GM12865 (cell line): ENCODE measurements around the gene FGGY.
A peak's percentile ranks its signal among the peaks of the same experiment; 100 is the strongest.
"Not testable (repeated sequence)": the region's sequence is repeated elsewhere in the genome, so short reads cannot be mapped to it uniquely, and the experiment has no call there.

Experiments
- DNase-seq: peaks from one replicate; pipeline ENCODE4 v3.0.0; 2010; ENCODE audit warnings: low read depth
- H3K4me3 ChIP-seq: 2 replicates; pipeline ENCODE4 v1.5.1; 2011; ENCODE audit warnings: mild to moderate bottlenecking, low read depth, low read length, control low read depth
- TF ChIP-seq, protein P1 (sequence below): IDR thresholded peaks from 2 replicates; pipeline ENCODE4 v1.5.1; 2011; ENCODE audit warnings: low read length, control low read depth, low read depth, inconsistent platforms; ENCODE audit not compliant: insufficient read depth; ENCODE audit errors: missing control alignments

The FGGY gene

GRCh38 chr1:59709333-59709732 lies 412.4 kb downstream of the FGGY start:
- TF ChIP-seq, protein P1, sequence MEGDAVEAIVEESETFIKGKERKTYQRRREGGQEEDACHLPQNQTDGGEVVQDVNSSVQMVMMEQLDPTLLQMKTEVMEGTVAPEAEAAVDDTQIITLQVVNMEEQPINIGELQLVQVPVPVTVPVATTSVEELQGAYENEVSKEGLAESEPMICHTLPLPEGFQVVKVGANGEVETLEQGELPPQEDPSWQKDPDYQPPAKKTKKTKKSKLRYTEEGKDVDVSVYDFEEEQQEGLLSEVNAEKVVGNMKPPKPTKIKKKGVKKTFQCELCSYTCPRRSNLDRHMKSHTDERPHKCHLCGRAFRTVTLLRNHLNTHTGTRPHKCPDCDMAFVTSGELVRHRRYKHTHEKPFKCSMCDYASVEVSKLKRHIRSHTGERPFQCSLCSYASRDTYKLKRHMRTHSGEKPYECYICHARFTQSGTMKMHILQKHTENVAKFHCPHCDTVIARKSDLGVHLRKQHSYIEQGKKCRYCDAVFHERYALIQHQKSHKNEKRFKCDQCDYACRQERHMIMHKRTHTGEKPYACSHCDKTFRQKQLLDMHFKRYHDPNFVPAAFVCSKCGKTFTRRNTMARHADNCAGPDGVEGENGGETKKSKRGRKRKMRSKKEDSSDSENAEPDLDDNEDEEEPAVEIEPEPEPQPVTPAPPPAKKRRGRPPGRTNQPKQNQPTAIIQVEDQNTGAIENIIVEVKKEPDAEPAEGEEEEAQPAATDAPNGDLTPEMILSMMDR = no peak
- DNase-seq = no peak

DNA sequence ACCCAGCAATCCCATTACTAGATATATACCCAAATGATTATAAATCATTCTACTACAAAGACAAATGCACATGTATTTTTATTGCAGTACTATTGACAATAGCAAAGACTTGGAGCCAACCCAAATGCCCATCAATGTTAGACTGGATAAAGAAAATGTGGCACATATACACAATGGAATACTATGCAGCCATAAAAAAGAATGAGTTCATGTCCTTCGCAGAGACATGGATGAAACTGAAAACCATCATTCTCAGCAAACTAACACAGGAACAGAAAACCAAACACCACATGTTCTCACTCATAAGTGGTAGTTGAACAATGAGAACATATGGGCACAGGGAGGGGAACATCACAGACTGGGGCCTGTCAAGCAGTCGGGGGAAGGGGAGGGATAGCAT lies 414.0 kb downstream of the FGGY start:
- DNase-seq, H3K4me3 ChIP-seq: not testable (repeated sequence)

More at GRCh38 chr1:59709333-59709732, 412.4 kb downstream of the FGGY start:
- no peak overlapping the region for H3K4me3 ChIP-seq

DNA sequence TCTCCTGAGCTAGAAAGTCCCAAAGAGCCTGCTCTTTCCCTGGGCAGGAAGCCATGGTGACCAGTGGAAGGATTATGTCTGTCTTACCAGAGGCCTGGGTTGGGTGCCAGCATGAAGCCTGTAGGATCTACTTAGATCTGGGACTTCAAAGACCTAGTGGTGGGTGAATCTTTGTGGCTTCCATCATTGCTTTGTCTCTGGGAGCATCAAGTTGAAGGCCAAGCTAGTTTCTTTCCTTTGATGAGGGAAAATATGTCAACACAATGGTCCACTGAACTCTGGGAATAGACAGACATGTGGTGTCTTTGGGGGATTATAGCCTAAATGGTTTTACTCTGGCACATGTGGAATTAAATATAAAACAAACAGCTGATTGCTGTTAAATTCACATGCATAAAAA lies 417.3 kb downstream of the FGGY start:
- H3K4me3 ChIP-seq = no peak overlapping the region
- TF ChIP-seq, protein P1 = no peak
- no peak for DNase-seq

DNA sequence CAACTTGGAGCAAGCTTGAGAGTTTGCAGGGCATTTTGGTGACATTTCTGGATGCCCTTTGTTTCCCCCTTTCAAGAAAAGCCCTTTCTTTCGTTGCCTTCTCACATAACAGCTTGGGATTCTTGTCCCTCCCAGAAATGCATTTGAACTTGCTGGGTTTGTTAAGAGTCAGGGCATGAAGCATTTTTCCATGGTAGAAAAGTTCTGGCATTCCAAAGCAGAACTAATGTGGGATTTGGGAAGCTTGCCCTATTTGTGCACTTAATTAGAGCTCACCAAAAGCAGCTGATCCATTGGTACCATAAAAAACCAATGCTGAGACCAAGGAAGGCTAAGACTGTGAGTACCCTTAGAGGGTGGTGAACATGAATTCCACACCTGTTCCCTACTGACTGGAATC lies 418.1 kb downstream of the FGGY start:
- TF ChIP-seq, protein P1 = no peak
- no peak overlapping the region for H3K4me3 ChIP-seq
- no peak for DNase-seq

GRCh38 chr1:59716832-59717231 lies 419.9 kb downstream of the FGGY start:
- TF ChIP-seq, protein P1 = no peak
- no peak for DNase-seq
- no peak overlapping the region for H3K4me3 ChIP-seq

- TF ChIP-seq, protein P1 = peak; percentile 18
- DNase-seq = peak; percentile 5
- no peak overlapping the region for H3K4me3 ChIP-seq
These were observed 421.4 kb downstream of the FGGY start for GRCh38 chr1:59718064-59718988.

GRCh38 chr1:59718989-59719360 lies 422.1 kb downstream of the FGGY start:
- TF ChIP-seq, protein P1 = no peak
- no peak for DNase-seq
- H3K4me3 ChIP-seq = no peak overlapping the region
